ENCODE data around the gene NSG1. TPM values are rescaled to one million over a fixed set of nuclear protein-coding genes. Genes with fewer than 3 reads are reported as not detected.

The NSG1 gene
- total RNA-seq, 3 donors from 2014 or later: 0.48 to 7.3 (median 6.2) TPM

GRCh38 chr4:4436244-4436823 is 49.4 kb downstream of the NSG1 start:
- Histone ChIP-seq H3K9me3 (no peaks in the 10 kb centered on the region), H3K4me3 (no peak overlapping the region), H3K27me3 (no peaks in the 10 kb centered on the region), H3K27ac (no peak overlapping the region), H3K36me3 (no peaks in the 10 kb centered on the region), H3K4me1 (no peaks in the 10 kb centered on the region)
- DNase-seq (ENCODE audit: low spot score in 2 of 2): no peak
- intact Hi-C loops (cut with DNase I; ENCODE audit: low total_unique reads): loop anchor here (5.0 kb wide), 1 partner anchor 224 kb away; no protein-coding TSS in a partner anchor
- TF ChIP-seq CTCF (IDR thresholded peaks at IDR 0.05) (no peak), POLR2AphosphoS5 (IDR thresholded peaks at IDR 0.05) (no peak), POLR2A (IDR thresholded peaks at IDR 0.05) (no peak)

- no peaks in the 10 kb centered on the region for H3K36me3 ChIP-seq
- H3K27me3 ChIP-seq: no peaks in the 10 kb centered on the region
- H3K4me1 ChIP-seq: no peaks in the 10 kb centered on the region
- H3K9me3 ChIP-seq: no peaks in the 10 kb centered on the region
- H3K27ac ChIP-seq: no peak overlapping the region
- TF ChIP-seq CTCF (IDR thresholded peaks at IDR 0.05): no peak
- TF ChIP-seq POLR2A (IDR thresholded peaks at IDR 0.05): no peak
- TF ChIP-seq POLR2AphosphoS5 (IDR thresholded peaks at IDR 0.05): no peak
- no peak overlapping the region for H3K4me3 ChIP-seq
- intact Hi-C loops (cut with DNase I; ENCODE audit: low total_unique reads): loop anchor here (5.0 kb wide), 1 partner anchor 226 kb away; no protein-coding TSS in a partner anchor
- no peak for DNase-seq (ENCODE audit: low spot score in 2 of 2)
Measured at GRCh38 chr4:4437798-4438470, 51.0 kb downstream of the NSG1 start.

GRCh38 chr4:4438891-4439290 is 52.0 kb downstream of the NSG1 start:
- H3K27me3 ChIP-seq: no peaks in the 10 kb centered on the region
- H3K4me1 ChIP-seq: no peaks in the 10 kb centered on the region
- no peaks in the 10 kb centered on the region for H3K9me3 ChIP-seq
- no peak for TF ChIP-seq POLR2AphosphoS5 (IDR thresholded peaks at IDR 0.05)
- no peak for TF ChIP-seq CTCF (IDR thresholded peaks at IDR 0.05)
- no peak for TF ChIP-seq POLR2A (IDR thresholded peaks at IDR 0.05)
- DNase-seq (ENCODE audit: low spot score in 2 of 2): no peak
- H3K27ac ChIP-seq: no peak overlapping the region
- H3K4me3 ChIP-seq: no peak overlapping the region
- intact Hi-C loops (cut with DNase I; ENCODE audit: low total_unique reads): loop anchor here (5.0 kb wide), 1 partner anchor 227 kb away; no protein-coding TSS in a partner anchor
- no peaks in the 10 kb centered on the region for H3K36me3 ChIP-seq

- Histone ChIP-seq H3K4me3 (no peak overlapping the region), H3K4me1 (no peaks in the 10 kb centered on the region), H3K27ac (no peak overlapping the region), H3K27me3 (no peaks in the 10 kb centered on the region), H3K9me3 (no peaks in the 10 kb centered on the region), H3K36me3 (no peaks in the 10 kb centered on the region)
- intact Hi-C loops (cut with DNase I; ENCODE audit: low total_unique reads): loop anchor here (5.0 kb wide), 1 partner anchor 227 kb away; no protein-coding TSS in a partner anchor
- TF ChIP-seq POLR2AphosphoS5 (IDR thresholded peaks at IDR 0.05) (no peak), CTCF (IDR thresholded peaks at IDR 0.05) (no peak), POLR2A (IDR thresholded peaks at IDR 0.05) (no peak)
- no peak for DNase-seq (ENCODE audit: low spot score in 2 of 2)
Measured at GRCh38 chr4:4439782-4440181, 52.9 kb downstream of the NSG1 start.

GRCh38 chr4:4440333-4441061 is 53.6 kb downstream of the NSG1 start:
- DNase-seq (ENCODE audit: low spot score in 2 of 2): no peak
- Histone ChIP-seq H3K4me3 (no peak overlapping the region), H3K36me3 (no peaks in the 10 kb centered on the region), H3K4me1 (no peaks in the 10 kb centered on the region), H3K27ac (no peak overlapping the region), H3K27me3 (no peaks in the 10 kb centered on the region), H3K9me3 (no peaks in the 10 kb centered on the region)
- TF ChIP-seq CTCF (IDR thresholded peaks at IDR 0.05): no peak
- intact Hi-C loops (cut with DNase I; ENCODE audit: low total_unique reads): no loop called here
